DMS153 treated with DMSO at 0.1 percent for 48 hours (cell line): ENCODE results near the gene GHRL.

Experiments
- DNase-seq: peaks from one replicate; lab custom pipeline; 2025; ENCODE audit not compliant: unreplicated experiment; lab: John Stamatoyannopoulos, UW

GHRL gene

DNA sequence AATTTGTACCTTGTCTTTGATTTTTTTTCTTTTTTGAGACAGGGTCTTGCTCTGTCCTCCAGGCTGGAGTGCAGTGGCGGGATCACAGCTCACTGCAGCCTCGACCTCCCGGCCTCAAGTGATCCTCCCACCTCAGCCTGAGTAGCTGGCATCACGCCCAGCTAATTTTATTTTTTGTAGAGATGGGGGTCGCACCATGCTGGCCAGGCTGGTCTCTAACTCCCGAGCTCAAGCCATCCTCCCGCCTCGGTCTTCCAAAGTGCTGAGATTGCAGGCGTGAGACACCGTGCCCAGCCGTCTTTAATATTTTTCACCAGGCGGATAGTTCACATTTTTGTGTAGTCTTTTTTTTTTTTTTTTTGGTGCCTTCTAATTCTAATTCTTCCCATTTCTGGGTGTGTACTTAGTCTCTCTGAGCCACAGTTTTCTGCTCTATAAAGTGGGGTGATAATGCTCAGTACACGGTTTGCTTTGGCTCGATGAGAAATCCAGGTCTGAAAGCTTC is 45.0 kb downstream of the GHRL start:
- no peak for DNase-seq

DNA sequence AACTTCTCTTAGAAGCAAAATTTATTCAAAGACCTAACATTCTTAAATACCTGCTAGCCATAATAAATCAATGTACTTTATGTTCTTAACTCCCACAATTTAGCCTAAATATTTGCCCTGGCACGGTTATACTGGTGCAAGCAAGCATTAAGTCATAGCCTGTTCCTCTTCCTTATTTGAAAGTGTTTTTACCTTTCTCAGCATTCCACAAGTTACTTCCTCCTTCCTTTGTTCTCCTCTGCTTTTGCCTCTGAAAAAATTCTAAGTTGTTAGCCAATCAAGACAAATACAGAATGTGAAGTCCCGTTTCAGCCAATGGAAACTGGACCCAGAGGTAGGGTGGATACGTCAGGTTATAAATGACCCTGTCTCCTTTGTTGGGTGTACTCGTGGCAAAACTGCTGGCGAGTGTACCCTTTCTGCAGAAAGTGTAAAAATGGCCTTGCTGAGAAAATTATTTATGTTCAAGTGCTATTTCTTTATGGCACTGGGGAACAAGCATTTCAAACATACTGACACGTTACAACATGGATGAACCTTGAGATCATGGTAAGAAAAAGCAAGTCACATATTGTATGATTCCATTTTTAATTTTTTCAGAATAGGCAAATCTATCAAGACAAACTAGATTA is 47.5 kb downstream of the GHRL start:
- no peak for DNase-seq

DNA sequence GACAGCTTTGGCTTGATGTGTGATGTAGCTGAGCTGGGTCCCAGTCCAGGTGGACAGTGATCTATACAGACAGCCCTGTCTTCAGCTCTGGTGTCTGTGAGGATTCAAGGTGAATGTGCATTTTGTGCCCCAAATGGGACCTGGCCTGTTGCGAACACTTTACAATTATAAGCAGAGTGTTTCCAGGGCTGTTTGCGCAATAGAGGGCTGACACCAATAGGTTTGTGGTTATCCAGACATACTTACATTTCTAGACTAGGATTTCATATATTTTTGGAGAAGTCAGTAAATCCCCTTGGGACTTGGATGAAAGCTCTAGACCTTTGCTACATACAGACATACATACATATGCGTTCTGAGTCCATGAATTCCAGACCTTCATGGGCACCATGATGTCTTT is 48.7 kb downstream of the GHRL start:
- DNase-seq, result no peak

DNA sequence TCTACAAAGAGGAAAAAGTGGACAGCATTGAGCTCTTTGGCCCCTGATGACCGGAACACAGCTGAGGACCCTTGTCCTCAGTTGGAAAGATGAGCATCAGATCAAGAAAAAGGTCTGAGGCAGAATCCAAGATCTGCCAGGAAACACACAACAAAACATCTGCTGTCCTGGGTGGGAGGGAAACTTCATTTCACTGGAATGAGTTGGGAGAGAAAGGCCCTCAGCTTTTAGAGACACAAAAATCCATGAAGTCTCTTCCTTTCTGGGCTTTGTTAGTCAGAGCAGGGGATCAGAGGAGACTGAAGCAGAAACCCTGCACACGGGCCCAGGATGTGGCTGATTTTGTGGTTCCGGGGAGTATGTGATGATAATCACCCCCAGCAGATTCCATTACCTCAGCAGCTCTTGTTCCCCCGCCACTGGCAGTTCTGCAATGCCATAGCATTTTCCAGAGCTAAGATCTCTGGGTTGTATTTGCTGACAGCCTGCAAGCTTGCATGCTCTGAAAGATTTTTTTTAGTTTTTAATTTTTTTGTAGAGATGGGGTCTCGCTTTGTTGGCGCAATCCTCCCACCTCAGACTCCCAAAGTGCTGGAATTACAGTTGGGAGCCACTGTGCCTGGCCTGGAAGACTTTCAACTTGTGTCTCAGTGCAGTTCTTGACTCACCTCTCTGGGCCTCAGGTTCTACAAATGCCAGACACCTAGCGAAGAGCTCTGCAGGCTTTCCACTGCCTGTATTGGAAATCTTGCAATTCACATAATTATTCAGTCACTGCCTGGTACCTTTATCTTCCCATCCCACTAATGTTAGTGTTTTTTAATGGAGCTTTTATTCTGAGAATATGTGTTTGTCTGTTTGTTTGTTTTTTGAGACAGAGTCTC is 50.3 kb downstream of the GHRL start:
- no peak for DNase-seq

DNA sequence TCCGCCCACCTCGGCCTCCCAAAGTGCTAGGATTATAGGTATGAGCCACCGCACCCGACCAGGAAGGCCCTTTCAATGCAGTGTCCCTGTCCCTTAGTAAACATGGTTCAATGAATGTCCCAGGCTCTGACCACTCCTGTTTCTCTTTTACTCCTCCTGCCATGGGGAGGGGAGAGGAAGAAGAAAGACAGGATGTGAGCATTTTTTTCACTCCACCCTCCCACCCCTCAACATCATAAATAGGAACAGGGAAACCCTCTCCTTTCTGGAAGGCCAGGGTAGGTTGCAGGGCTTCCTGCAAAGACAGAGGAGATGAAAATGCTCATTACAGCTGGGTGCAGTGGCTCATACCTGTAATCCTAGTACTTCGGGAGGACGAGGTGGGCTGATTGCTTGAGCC is 51.9 kb downstream of the GHRL start:
- DNase-seq, result no peak

GRCh38 chr3:10238345-10239183 is 54.2 kb downstream of the GHRL start:
- no peak for DNase-seq
